Embryonic facial prominence (tissue), 1 donor: Measurements from ENCODE around the gene CARD16.
"Not testable (repeated sequence)": the region's sequence is repeated elsewhere in the genome, so short reads cannot be mapped to it uniquely, and the experiment has no call there.

Source experiments
- DNase-seq: peaks from one replicate; pipeline ENCODE4 v3.0.0-alpha.2; 2016; ENCODE audit errors: extremely low spot score

The CARD16 gene

GRCh38 chr11:105044557-105045524, at the start of gene CARD16:
TSS of gene CARD16 (minus strand) at chr11:105045335. CDS start at chr11:105045297, 38 bp downstream.
- DNase-seq: not testable (repeated sequence)

DNA sequence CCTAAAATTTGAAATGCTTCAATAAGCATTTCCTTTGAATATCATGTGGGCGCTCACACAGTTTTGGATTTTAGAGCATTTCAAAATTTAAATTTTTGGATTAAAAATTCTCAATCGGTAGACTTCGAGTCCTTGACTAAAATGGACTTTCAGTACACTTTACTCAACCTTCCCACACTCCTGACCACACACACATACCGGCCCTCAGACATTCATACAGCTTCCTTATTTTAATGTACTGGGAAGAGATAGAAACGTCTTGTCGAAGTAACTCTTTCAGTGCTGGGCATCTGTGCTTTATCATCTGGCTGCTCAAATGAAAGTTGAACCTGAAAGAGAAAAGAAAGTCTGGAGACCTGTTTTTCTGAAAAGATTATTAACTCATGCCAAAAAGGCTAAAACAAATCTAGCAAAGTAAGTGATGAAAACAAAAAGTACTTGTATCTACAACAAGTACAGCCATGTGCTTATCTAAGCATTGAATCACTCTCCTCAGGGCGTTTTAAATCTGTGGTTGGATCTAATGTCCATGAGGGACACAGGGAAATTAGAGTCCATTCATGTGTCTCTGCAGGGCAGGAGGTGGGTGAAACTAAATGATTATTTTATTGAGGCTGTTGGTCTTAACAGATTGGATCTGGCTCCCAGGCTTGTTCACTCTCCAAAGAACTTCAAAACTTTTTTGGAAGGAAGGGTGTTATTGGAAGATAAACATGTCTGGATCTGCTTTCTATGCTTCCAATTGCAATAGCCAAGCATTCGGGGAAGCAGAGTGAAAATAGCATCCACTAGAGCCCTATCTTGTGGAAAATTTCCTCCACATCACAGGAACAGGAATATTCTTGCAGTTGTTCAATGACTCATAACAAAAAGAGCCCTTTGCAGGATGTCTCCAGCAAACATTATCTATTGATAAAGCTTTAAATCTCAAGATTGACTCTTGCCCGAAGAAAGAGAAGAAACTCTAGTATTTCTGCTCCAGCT, 47.4 kb upstream of the CARD16 start:
- no peak for DNase-seq

DNA sequence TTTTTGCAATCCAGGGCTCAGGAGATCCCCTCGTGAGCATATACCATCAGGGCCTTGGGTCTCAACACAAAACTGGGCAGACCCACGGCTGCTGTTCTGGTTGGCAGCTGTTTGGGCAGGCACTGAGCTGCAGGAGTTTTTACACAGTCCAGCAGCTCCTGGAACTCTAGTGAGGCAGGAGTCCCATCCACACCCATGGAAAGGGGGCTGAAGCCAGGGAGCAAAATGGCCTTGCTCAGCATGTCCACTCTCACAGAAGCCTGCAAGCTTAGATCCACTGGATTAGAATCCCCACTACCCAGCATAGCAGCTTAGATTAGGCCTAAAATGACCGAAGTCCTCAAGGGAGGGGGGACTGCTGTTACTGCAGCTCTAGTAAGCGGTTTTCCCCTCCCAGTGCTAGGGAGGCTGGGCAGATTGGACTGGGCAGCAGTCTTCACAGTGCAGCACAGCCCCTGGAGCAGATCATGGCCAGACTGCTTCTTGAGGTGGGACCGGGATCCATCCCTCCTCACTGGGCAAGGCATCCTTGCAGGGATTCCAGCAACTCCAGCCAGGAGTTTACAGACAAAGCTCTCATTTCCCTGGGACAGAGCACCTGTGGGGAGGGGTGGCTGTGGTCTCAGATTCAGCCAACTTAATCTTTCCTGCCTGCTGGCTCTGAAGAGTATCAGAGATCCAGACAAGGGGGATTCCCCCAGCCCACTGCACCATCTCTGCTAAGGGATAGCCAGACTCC, 36.4 kb upstream of the CARD16 start:
- no peak for DNase-seq

GRCh38 chr11:105080171-105080906, 35.2 kb upstream of the CARD16 start:
- not testable (repeated sequence) for DNase-seq

DNA sequence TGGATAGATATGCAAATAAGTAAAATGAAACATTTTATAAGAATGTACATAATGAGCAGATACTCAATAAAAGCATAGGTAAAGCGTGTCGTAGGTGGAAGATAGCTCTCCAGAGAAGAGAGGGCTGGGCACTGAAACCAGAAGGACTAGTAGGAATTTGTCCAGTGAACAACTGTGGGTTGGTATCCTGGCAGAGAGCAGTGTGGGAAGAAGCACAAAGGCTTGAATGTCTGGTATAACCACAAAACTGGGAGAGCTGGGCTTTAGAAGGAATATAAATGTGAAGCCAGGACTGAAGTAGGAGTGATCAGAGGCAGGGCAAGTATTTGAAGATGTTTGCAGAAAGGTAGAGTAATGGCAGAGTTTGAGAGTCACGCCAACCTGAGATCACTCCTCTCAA, 33.1 kb upstream of the CARD16 start:
- DNase-seq: no peak

DNA sequence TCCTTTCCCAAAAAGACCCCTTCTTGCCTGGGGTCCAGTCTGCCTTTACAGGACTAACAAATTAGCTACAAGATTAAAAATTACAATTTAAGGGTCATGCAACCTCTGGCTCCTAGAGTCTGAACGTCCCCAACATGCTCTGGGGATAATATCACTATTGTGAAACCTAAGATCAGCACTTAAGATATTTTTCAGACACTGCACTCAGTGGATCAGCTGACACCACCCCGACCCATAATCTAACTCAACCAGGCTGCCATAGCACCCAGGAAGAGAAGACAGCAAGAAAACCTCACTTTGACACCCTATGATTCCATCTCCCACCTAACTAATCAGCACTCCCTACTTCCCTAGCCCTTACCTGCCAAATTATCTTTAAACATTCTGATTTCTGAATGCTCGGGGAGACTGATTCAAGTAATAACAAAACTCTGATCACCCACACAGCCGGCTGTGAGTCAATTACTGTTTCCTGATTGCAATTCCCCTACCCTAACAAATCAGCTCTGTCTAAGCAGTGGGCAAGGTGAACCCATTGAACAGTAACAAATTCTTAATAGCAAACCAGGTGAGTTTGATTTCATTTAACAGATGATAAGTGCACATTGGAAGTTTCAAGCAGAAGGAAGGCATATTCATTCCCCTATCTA, 32.1 kb upstream of the CARD16 start:
- not testable (repeated sequence) for DNase-seq

DNA sequence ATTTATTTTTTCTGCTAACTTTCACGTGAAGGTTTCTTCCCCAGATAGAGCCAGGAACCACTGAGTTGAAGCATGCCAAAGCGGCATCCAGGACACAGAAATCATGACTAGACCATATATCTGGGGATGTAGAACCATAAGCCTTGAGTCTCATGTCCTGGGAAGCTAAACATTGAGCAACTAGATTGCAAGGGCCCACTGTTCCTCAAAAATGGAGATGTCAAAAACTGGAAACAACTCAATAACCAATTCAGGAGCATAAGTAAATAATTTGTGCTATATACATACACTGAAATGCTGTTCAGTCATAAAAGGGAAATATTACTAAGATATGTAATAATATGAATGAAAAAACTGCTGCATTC, 29.0 kb upstream of the CARD16 start:
- DNase-seq: no peak

DNA sequence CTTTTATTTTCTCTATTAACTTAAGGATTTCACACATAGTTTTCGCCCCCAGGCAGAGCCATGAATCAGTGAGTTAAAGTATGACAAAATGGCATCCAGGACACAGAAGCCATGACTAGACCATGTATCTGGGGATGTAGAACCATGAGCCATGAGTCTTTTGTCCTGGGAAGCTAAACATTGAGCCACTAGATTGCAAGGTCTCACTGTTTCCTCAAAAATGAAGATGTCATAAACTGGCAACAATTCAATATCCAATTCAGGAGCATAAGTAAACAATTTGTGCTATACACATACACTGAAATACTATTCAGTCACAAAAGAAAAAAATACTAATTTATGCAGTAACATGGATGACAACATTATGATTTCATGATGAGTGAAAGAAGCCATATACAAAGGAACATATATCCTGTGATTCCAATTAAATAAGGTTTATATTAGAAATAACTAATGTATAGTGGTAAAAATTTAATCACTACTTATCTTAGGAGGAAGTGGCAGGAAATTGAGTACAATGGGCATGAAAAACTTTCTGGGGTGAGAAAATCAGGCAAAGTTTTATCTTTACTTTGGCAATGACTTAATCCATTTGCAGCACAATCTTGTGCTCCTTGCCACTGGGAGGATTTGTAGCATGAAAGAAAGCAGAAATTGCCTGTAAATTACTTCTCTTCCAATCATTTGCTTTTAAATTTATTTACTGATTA, 28.5 kb upstream of the CARD16 start:
- no peak for DNase-seq

DNA sequence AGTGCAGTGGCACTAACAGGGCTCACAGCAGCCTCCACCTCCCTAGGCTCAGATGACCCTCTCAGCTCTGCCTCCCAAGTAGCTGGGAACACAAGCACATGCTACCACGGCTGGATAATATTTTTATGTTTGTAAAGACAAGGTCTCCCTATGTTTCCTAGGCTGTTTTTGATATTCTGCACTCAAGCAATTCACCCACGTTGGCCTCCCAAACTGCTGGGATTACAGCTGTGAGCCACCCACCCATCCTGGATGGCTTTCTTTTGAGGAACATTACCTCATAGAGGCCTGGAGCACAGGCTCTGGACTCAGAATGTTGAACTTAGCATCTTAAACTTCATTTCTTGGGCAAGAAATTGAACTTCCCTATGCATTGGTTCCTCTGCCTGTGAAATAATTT, 26.9 kb upstream of the CARD16 start:
- not testable (repeated sequence) for DNase-seq

DNA sequence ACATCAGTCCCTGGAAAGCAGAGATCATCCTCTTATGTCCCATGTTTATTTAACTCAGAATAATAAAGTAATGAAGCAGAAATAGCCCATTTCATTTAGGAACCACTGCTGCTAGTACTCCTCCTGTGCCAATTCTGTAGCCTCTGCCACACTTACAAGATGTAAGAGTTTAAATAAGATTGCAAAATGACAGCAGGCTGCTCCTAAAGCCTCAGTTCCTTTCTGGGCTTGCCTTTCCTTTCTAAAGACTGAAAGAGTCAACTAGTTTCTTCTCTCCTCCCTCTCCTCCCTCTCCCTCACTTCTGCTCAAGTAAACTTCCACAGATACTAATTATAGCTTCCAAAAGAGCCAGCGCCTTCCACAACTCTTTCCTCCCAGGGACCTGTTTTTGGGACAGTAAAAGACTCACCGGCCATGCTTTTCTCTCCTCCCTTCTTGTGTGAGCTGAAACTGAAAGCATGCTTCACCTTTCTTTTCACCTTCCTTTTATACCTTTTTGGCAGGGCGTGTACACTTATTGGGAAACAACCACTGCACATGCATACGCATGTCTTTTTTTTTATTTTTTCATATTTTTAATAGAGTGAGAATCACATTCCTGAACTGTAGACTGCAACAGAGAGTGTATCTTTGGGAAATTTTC, 26.1 kb upstream of the CARD16 start:
- no peak for DNase-seq

GRCh38 chr11:105070306-105070705, 25.2 kb upstream of the CARD16 start:
- DNase-seq: no peak

DNA sequence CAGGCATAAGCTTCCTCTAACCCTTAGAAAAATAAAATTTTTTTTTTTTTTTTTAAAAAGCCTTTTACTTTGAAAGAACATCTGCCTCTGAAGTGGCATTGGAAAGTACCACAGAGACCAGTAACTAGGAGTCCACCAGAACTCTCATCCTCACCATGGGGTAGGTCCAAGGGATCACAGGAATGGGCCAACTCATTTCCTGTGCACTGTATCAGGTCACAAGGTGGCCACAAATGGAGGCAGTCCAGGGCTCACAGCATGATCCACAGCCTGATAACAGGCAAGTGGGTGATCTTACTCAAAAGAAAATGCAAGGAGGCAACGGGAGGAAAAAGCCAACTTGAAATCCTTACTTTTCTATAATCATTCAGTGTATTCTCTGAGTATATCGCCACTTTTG, 24.6 kb upstream of the CARD16 start:
- DNase-seq: not testable (repeated sequence)

- not testable (repeated sequence) for DNase-seq
These were observed 18.3 kb upstream of the CARD16 start for GRCh38 chr11:105063245-105063941.

- DNase-seq: no peak
These were observed 12.3 kb upstream of the CARD16 start for GRCh38 chr11:105057432-105057831.

DNA sequence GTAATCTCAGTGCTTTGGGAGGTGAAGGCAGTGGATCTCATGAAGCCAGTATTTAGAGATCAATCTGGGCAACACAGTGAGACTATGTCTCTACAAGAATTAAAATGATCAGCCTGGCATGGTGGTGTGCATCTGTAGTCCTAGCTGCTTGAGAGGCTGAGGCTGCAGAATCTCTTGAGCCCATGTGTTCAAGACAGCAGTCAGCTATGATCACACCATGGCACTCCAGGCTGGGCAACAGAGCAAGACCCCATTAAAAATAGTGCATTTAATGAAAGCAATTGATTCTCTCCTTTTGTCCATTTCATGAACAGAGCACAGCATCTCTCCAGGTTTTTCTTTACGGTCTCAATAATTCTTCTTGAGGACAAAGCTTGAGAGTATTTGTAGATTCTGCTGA, 11.3 kb upstream of the CARD16 start:
- DNase-seq: no peak

DNA sequence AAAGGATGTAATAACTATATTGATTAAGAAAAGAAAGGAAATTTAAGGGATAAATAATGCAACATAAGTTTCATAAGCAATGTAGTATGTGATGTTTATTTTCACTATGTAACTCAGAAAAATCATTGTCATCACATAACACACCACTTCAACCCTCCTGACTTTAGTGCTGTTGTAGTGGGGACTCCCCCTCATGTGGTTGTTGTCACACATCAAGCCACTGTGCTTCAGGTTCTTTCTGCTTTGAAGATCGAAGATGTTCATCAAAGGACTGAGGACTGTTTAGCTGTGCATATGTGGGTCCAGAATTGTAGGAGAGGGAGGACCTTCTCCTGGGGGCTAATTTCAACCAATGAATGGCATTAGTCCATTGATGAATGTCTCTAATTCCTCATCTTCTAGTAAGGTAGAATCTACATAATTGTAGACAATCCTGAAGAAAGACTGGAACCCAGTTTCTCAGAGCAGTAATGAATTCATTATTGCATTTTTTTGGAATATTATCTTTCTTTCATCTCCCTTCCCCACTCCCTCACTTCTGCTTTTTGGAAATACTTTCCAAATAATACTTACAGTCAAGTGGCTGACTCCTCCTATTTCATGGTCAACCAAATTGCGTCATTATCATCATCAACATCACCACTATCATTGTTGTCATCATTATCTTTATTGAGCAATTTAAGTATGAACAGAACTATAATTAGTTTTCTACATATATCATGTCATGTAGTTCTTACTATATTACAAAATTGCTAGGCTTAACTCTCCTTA, 9.8 kb upstream of the CARD16 start:
- no peak for DNase-seq

- no peak for DNase-seq
These were observed 7.4 kb upstream of the CARD16 start for GRCh38 chr11:105052487-105052886.

DNA sequence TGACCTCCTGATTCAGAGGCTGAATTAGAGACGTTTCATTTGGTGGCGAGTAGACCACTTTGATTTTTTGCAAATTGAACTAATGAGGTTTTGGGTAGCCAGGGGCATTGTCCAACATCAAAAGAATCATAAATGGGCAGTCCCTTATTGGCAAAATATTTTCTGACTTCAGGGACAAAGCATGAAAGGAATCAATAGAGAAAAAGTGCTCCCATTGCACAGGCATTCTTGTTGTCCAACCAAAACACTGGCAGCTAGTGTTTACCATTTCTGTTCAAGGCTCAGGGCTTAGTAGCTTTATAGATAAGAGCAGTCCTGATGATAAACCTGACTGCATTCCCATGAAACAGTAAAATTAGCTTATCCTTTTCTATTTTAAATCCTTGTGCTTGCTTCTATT, 6.4 kb upstream of the CARD16 start:
- no peak for DNase-seq
